GM18951 (cell line): Measurements from ENCODE around the gene CLASRP.

Experiments
- POLR2A ChIP-seq: IDR thresholded peaks from 4 replicates; pipeline ENCODE4 v1.6.1; 2011; ENCODE audit warnings: mild to moderate bottlenecking; ENCODE audit not compliant: insufficient read length, insufficient read depth; ENCODE audit errors: extremely low read depth
- in situ Hi-C: fragments of 300-500 bp; cut with MboI; formaldehyde crosslinking; loops from one replicate; pipeline ENCODE4 v1.12.0; 2022; ENCODE audit warnings: low sequenced_read_pairs, mixed read lengths, inconsistent platforms; ENCODE audit not compliant: unreplicated experiment

The CLASRP gene

DNA sequence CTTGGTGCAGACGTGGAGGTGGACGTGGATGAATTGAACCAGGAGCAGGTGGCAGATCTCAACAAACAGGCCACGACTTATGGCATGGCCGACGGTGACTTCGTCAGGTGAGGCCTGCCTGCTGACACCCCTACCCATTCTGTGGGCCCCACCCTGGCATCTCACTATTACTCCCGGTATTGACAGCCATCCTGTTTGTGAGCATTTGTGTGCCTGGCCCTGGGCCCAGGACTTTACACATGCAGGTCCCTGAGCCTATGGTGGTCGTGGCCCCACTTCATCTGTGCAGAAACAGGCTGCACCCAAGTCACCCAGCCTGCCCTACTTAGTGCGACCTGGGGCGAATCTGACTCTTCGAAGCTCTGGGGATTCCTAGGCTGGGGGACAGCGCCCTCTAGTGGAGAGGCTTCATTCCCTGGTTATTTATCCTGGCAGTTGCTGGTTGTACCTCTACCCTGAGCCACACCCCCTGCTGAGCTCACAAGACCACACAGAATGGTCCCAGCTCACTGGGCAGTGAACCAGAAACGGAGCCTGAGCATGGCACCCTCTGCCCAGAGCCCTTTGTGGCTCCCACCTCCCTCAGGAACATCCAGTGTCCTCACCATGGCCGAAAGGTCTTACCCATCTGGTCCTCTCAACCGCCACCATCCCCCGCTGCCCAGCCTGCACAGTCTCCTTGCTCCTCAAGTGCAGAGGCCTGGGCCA, 20.6 kb downstream of the CLASRP start:
- TF ChIP-seq POLR2A, result no peak
- in situ Hi-C loops, result loop anchor here (5.0 kb wide), 1 partner anchor 67 kb away; no protein-coding TSS in a partner anchor

DNA sequence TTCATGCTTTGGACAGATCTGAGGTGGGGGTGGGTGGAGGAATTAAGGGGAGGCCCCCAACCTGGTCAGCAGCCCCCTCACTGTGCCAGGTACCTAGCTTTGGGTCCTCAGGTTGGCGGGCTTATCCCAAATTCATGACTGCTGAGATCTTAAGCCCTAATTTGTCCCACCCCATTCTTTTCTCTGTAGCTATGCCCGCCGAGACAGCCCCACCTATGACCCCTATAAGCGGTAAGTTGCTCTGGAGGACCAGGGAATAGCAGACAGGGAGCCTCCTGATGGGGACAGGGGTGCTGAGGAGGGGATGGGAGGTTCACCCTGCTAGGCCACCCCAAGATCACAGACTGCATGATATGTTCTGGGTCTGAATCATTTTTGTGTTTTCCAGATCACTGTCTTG, 23.1 kb downstream of the CLASRP start:
- TF ChIP-seq POLR2A, result no peak
- in situ Hi-C loops, result no loop called here

DNA sequence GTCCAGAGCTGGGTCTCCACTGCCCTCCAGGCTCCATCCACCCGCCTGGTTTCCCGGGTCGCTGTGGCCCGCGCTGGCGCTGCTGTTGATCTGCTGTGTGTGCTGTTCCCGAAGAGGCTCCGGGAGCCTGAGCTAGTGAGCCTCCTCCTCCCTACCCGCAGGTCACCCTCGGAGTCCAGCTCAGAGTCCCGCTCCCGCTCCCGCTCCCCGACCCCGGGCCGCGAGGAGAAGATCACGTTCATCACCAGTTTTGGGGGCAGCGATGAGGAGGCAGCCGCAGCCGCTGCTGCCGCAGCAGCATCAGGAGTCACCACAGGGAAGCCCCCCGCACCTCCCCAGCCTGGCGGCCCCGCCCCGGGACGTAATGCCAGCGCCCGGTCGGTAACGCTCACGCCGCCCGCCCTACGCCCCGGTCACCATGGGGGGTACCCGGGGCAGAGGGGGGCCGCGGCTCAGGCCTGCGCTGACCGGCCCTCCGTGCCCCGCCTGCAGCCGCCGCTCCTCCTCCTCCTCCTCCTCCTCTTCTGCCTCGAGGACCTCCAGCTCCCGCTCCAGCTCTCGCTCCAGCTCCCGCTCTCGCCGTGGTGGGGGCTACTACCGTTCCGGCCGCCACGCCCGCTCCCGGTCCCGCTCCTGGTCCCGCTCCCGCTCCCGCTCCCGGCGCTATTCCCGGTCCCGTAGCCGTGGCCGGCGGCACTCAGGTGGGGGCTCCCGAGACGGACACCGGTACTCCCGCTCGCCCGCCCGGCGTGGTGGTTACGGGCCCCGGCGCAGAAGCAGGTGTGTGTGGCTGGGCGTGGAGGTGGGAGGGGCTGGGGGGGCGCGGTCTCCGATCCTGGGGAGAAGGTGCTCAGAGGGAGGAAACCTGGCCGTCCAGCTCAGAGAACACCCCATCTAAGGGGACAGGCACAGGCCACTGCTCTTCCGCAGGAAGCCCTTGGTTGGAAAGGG, 25.3 kb downstream of the CLASRP start:
- in situ Hi-C loops, result no loop called here
- TF ChIP-seq POLR2A, result no peak

GRCh38 chr19:45066921-45067661, 28.2 kb downstream of the CLASRP start:
- in situ Hi-C loops, result no loop called here
- TF ChIP-seq POLR2A, result no peak

- no peak for TF ChIP-seq POLR2A
- in situ Hi-C loops, result no loop called here
Observed at GRCh38 chr19:45068041-45068440, 29.2 kb downstream of the CLASRP start.

- in situ Hi-C loops, result no loop called here
- peak; percentile 11 for TF ChIP-seq POLR2A
Observed at GRCh38 chr19:45069056-45069455, 30.2 kb downstream of the CLASRP start.

GRCh38 chr19:45070214-45070613, 31.4 kb downstream of the CLASRP start:
- in situ Hi-C loops, result no loop called here
- TF ChIP-seq POLR2A, result no peak

GRCh38 chr19:45070861-45071544, 32.2 kb downstream of the CLASRP start:
- in situ Hi-C loops, result no loop called here
- TF ChIP-seq POLR2A, result peak; percentile 33

- in situ Hi-C loops, result no loop called here
- TF ChIP-seq POLR2A, result no peak
Observed at GRCh38 chr19:45071545-45071938, 32.7 kb downstream of the CLASRP start.

- TF ChIP-seq POLR2A, result peak; percentile 3
- in situ Hi-C loops, result no loop called here
Observed at GRCh38 chr19:45071969-45072790, 33.3 kb downstream of the CLASRP start.

GRCh38 chr19:45074744-45075300, 36.0 kb downstream of the CLASRP start:
- no peak for TF ChIP-seq POLR2A
- in situ Hi-C loops, result no loop called here
